Esophagus muscularis mucosa (tissue), 4 donors: Measurements from ENCODE around the gene EMILIN1. TPM values are rescaled to one million over a fixed set of nuclear protein-coding genes. Genes with fewer than 3 reads are reported as not detected.

ENCODE experiments used
- DNase-seq: peaks from one replicate; pipeline ENCODE4 v3.0.0-alpha.2; 2017; ENCODE audit errors: extremely low spot score
- H3K27ac ChIP-seq, 4 donors: fragments of 200-600 bp; sonication (generic); replicated peaks in 1 of 4; 1 replicate in 3 of 4; 2 replicates in 1 of 4; pipeline ENCODE4 v1.5.1; 2016 to 2019; ENCODE audit warnings: mild to moderate bottlenecking in 1 of 4
- H3K27me3 ChIP-seq, 4 donors: fragments of 200-600 bp; sonication (generic); one replicate each; pipeline versions ENCODE4 v1.5.1 to v1.6.0; 2016 to 2019
- H3K36me3 ChIP-seq, 4 donors: fragments of 200-600 bp; sonication (generic); one replicate each; pipeline ENCODE4 v1.5.1; 2016 to 2019
- H3K4me1 ChIP-seq, 4 donors: fragments of 200-600 bp; sonication (generic); one replicate each; pipeline ENCODE4 v1.5.1; 2016 to 2019
- H3K4me3 ChIP-seq, 4 donors: fragments of 200-600 bp; sonication (generic); 1 replicate in 2 of 4; 2 replicates in 2 of 4; pipeline ENCODE4 v1.5.1; 2016 to 2019; ENCODE audit warnings: mild to moderate bottlenecking in 4 of 4, moderate library complexity in 1 of 4
- H3K9me3 ChIP-seq, 4 donors: fragments of 200-600 bp; sonication (generic); 1 replicate in 3 of 4; 2 replicates in 1 of 4; pipeline ENCODE4 v1.5.1; 2016 to 2019
- CTCF ChIP-seq, 3 experiments: fragments of 200-600 bp in 2 of 3; fragments of 450-650 bp in 1 of 3; sonication (generic) in 2 of 3; IDR thresholded peaks; one replicate each; pipeline ENCODE4 v1.5.1; 2017 to 2019; ENCODE audit warnings: antibody characterized with exemption in 3 of 3, mild to moderate bottlenecking in 2 of 3, moderate library complexity in 1 of 3
- EP300 ChIP-seq: sonication (generic); formaldehyde crosslinking; IDR thresholded peaks from one replicate; pipeline ENCODE4 v1.6.1; 2017; ENCODE audit warnings: antibody characterized with exemption
- POLR2A ChIP-seq: fragments of 450-650 bp; IDR thresholded peaks from one replicate; pipeline ENCODE4 v1.6.1; 2017; ENCODE audit warnings: antibody characterized with exemption, moderate library complexity, mild to moderate bottlenecking, low read depth
- POLR2AphosphoS5 ChIP-seq, 2 donors: sonication (generic); formaldehyde crosslinking; IDR thresholded peaks; one replicate each; pipeline ENCODE4 v1.6.1; 2017; ENCODE audit warnings: antibody characterized with exemption in 2 of 2
- WGBS: methylation state at CpG from one replicate; pipeline ENCODE4 v1.1.5; 2018; 5-methylcytosine and 5-hydroxymethylcytosine counted together
- intact Hi-C: fragments of 100-400 bp; cut with DNase I; formaldehyde crosslinking; loops from one replicate; pipeline ENCODE4 v1.15.1; 2023
- total RNA-seq, 4 donors: library from RNA; depleted of rRNA; stranded (reverse); fragments of >200 nt; gene quantifications; one replicate each; pipeline versions ENCODE4 v1.1.0 to v1.2.1, GENCODE V29; 2016

The EMILIN1 gene
- total RNA-seq, 4 donors from 2014 or later = 126 to 288 (median 168) TPM

DNA sequence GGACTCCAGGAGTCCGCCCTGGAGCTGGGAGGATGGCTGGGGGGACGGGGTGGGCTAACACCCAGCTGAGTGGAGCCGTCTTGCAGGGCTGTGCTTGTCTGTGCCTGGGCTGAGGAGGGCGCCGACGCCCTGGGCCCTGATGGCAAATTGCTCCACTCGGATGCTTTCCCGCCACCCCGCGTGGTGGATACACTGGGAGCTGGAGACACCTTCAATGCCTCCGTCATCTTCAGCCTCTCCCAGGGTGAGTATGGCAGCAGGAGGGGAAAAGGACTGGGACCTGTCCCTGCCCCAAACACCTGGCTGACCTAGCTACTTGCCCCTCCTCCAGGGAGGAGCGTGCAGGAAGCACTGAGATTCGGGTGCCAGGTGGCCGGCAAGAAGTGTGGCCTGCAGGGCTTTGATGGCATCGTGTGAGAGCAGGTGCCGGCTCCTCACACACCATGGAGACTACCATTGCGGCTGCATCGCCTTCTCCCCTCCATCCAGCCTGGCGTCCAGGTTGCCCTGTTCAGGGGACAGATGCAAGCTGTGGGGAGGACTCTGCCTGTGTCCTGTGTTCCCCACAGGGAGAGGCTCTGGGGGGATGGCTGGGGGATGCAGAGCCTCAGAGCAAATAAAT lies 21.0 kb downstream of the EMILIN1 start:
- Histone ChIP-seq H3K27me3 (peaks cover 0 to 7% (median 0%) of the 10 kb centered on the region in 4 donors), H3K27ac (no peak overlapping the region), H3K4me3 (no peak overlapping the region), H3K4me1 (peaks cover 11 to 13% (median 12%) of the 10 kb centered on the region in 4 donors), H3K9me3 (no peaks in the 10 kb centered on the region), H3K36me3 (peaks cover 0 to 12% (median 5%) of the 10 kb centered on the region in 4 donors)
- TF ChIP-seq POLR2AphosphoS5 (IDR thresholded peaks at IDR 0.05) (no peak), EP300 (no peak), CTCF (IDR thresholded peaks at IDR 0.05) (no peak), POLR2A (no peak)
- intact Hi-C loops = loop anchor here (2.0 to 5.0 kb wide), 2 partner anchors 93 to 181 kb away; no protein-coding TSS in a partner anchor
- 93% methylated on average over 10 of the region's 19 CpGs for WGBS
- DNase-seq = no peak

- H3K9me3 ChIP-seq = no peaks in the 10 kb centered on the region
- H3K4me3 ChIP-seq = no peak overlapping the region
- no peak for DNase-seq
- peaks cover 11 to 13% (median 12%) of the 10 kb centered on the region in 4 donors for H3K4me1 ChIP-seq
- peaks cover 0 to 13% (median 0%) of the 10 kb centered on the region in 4 donors for H3K27me3 ChIP-seq
- peaks cover 0 to 9% (median 4%) of the 10 kb centered on the region in 4 donors for H3K36me3 ChIP-seq
- TF ChIP-seq CTCF (IDR thresholded peaks at IDR 0.05) (no peak), POLR2AphosphoS5 (IDR thresholded peaks at IDR 0.05) (no peak), EP300 (no peak), POLR2A (no peak)
- 84% methylated on average over 10 of the region's 10 CpGs for WGBS
- H3K27ac ChIP-seq = no peak overlapping the region
- intact Hi-C loops = no loop called here
Observed at GRCh38 chr2:27100036-27100435, 21.6 kb downstream of the EMILIN1 start.

GRCh38 chr2:27102329-27102728 lies 23.9 kb downstream of the EMILIN1 start:
- WGBS = 76% methylated on average over 5 of the region's 5 CpGs
- DNase-seq = no peak
- Histone ChIP-seq H3K27ac (no peak overlapping the region), H3K4me1 (no peaks in the 10 kb centered on the region), H3K36me3 (peaks cover 0 to 9% (median 4%) of the 10 kb centered on the region in 4 donors), H3K27me3 (peaks cover 0 to 34% (median 0%) of the 10 kb centered on the region in 4 donors), H3K9me3 (no peaks in the 10 kb centered on the region), H3K4me3 (no peak overlapping the region)
- intact Hi-C loops = no loop called here
- no peak for TF ChIP-seq EP300
- TF ChIP-seq CTCF (IDR thresholded peaks at IDR 0.05) = no peak
- no peak for TF ChIP-seq POLR2A
- no peak for TF ChIP-seq POLR2AphosphoS5 (IDR thresholded peaks at IDR 0.05)

DNA sequence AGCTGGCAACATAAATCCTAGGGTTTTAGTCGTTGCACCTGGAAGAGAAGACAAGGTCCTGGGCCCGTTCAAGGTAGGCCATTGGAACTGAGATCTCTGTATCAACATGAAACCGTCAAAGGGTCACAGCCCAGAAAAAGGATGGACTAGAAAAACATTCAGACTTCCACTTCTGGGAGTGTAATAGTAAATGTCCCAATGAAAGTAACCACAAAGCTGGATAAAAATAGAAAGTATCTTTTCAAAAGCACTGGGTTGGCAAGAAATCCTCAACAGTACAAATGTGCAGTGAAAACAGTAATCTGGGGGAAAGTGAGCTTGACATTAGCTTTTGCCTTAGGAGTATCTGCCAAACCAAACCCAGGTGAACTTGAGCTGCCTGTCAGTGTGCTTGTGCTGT lies 27.6 kb downstream of the EMILIN1 start:
- H3K27me3 ChIP-seq = peaks cover 0 to 39% (median 0%) of the 10 kb centered on the region in 4 donors
- intact Hi-C loops = no loop called here
- no peak for DNase-seq

More for the DNA sequence above, 27.6 kb downstream of the EMILIN1 start:
- H3K4me1 ChIP-seq = no peaks in the 10 kb centered on the region
- 56% methylated on average over 3 of the region's 3 CpGs for WGBS
- H3K36me3 ChIP-seq = no peaks in the 10 kb centered on the region
- no peaks in the 10 kb centered on the region for H3K9me3 ChIP-seq
- H3K27ac ChIP-seq = no peak overlapping the region
- TF ChIP-seq EP300 (no peak), POLR2A (no peak), POLR2AphosphoS5 (IDR thresholded peaks at IDR 0.05) (no peak), CTCF (IDR thresholded peaks at IDR 0.05) (no peak)
- H3K4me3 ChIP-seq = no peak overlapping the region
